Measurements from ENCODE around the gene GPSM1. TPM values are rescaled to one million over a fixed set of nuclear protein-coding genes. Genes with fewer than 3 reads are reported as not detected.

The GPSM1 gene
- total and polyA plus RNA-seq, 9 of the 15 experiments (the other 6 are each of a cell fraction or from before 2014, with no cell fraction given) = 0.04 to 14.2 (median 3.1) TPM

- TF ChIP-seq KLF6 (CRISPR knock-in tag; IDR thresholded peaks at IDR 0.05; ENCODE audit: borderline replicate concordance) (no peak), KHSRP (IDR thresholded peaks at IDR 0.05) (no peak), BRF2 (IDR thresholded peaks at IDR 0.05; ENCODE audit: borderline replicate concordance, insufficient read depth, insufficient read length) (no peak), CC2D1A (IDR thresholded peaks at IDR 0.05) (no peak), PHF8 (IDR thresholded peaks at IDR 0.05; ENCODE audit: borderline replicate concordance, low read length) (no peak), GMEB1 (CRISPR knock-in tag; IDR thresholded peaks at IDR 0.05) (no peak), CHD4 (IDR thresholded peaks at IDR 0.05; ENCODE audit: insufficient read depth, insufficient replicate concordance, low read depth, low read length, poor library complexity, severe bottlenecking) (no peak), KLF13 (tag; IDR thresholded peaks at IDR 0.05; ENCODE audit: borderline replicate concordance, low read depth) (no peak), FIP1L1 (IDR thresholded peaks at IDR 0.05; ENCODE audit: low read depth, low read length, poor library complexity, severe bottlenecking) (no peak)
- TF ChIP-seq, protein P1, sequence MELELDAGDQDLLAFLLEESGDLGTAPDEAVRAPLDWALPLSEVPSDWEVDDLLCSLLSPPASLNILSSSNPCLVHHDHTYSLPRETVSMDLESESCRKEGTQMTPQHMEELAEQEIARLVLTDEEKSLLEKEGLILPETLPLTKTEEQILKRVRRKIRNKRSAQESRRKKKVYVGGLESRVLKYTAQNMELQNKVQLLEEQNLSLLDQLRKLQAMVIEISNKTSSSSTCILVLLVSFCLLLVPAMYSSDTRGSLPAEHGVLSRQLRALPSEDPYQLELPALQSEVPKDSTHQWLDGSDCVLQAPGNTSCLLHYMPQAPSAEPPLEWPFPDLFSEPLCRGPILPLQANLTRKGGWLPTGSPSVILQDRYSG (tag; conservative IDR thresholded peaks at IDR 0.05; ENCODE audit: low read depth) = no peak
Measured at GRCh38 chr9:136387217-136387616, 59.9 kb downstream of the GPSM1 start (continued).

Data from K562 (cell line).